H9 (cell line): Measurements from ENCODE around the gene ALDH1A2. TPM values are rescaled to one million over a fixed set of nuclear protein-coding genes. Genes with fewer than 3 reads are reported as not detected.

Source experiments
- DNase-seq: peaks from one replicate; pipeline ENCODE4 v3.0.0-alpha.2; 2017
- H2AFZ ChIP-seq: one replicate; pipeline ENCODE4 v1.6.1; 2013; ENCODE audit warnings: mild to moderate bottlenecking, low read length, control low read depth, moderate library complexity
- H2AK5ac ChIP-seq: 2 replicates; pipeline ENCODE4 v1.6.1; 2013; ENCODE audit warnings: low read length, control low read depth, mixed read lengths; ENCODE audit not compliant: insufficient read length
- H2BK120ac ChIP-seq: one replicate; pipeline ENCODE4 v1.6.1; 2013; ENCODE audit warnings: low read depth, mild to moderate bottlenecking, low read length, control low read depth, inconsistent platforms; ENCODE audit not compliant: poor library complexity, severe bottlenecking
- H2BK12ac ChIP-seq: 2 replicates; pipeline ENCODE4 v1.6.1; 2013; ENCODE audit warnings: low read length, control low read depth, mixed read lengths, low read depth; ENCODE audit not compliant: insufficient read length
- H2BK15ac ChIP-seq: 2 replicates; pipeline ENCODE4 v1.6.1; 2013; ENCODE audit warnings: low read depth, low read length, control low read depth
- H2BK20ac ChIP-seq: one replicate; pipeline ENCODE4 v1.6.1; 2013; ENCODE audit warnings: low read depth, mild to moderate bottlenecking, low read length, control low read depth, inconsistent platforms; ENCODE audit not compliant: poor library complexity, severe bottlenecking
- H2BK5ac ChIP-seq: 2 replicates; pipeline ENCODE4 v1.6.1; 2013; ENCODE audit warnings: low read length, control low read depth, mixed read lengths; ENCODE audit not compliant: insufficient read length
- H3K14ac ChIP-seq: 2 replicates; pipeline ENCODE4 v1.6.1; 2013; ENCODE audit warnings: low read length, control low read depth; ENCODE audit not compliant: insufficient read depth
- H3K18ac ChIP-seq: 2 replicates; pipeline ENCODE4 v1.6.1; 2013; ENCODE audit warnings: low read depth, mild to moderate bottlenecking, mixed read lengths, low read length, control low read depth; ENCODE audit not compliant: insufficient read length
- H3K23ac ChIP-seq: 2 replicates; pipeline ENCODE4 v1.6.1; 2013; ENCODE audit warnings: low read length, control low read depth, mixed read lengths, low read depth; ENCODE audit not compliant: insufficient read length
- H3K23me2 ChIP-seq: 2 replicates; pipeline ENCODE4 v1.6.1; 2013; ENCODE audit warnings: low read depth, mild to moderate bottlenecking, mixed read lengths, low read length, control low read depth; ENCODE audit not compliant: insufficient read length, poor library complexity, severe bottlenecking
- H3K27ac ChIP-seq: 2 replicates; pipeline ENCODE4 v1.5.1; 2013; ENCODE audit warnings: low read length, control low read depth, mixed read lengths, low read depth; ENCODE audit not compliant: insufficient read length
- H3K27me3 ChIP-seq: 2 replicates; pipeline ENCODE4 v1.6.1; 2013; ENCODE audit warnings: low read length, control low read depth, inconsistent platforms; ENCODE audit not compliant: insufficient read depth
- H3K4ac ChIP-seq: 2 replicates; pipeline ENCODE4 v1.6.1; 2013; ENCODE audit warnings: low read depth, mild to moderate bottlenecking, control low read depth, inconsistent platforms, low read length, moderate library complexity
- H3K4me1 ChIP-seq: 2 replicates; pipeline ENCODE4 v1.6.1; 2013; ENCODE audit warnings: low read length, control low read depth, inconsistent platforms; ENCODE audit not compliant: insufficient read depth
- H3K4me2 ChIP-seq: 2 replicates; pipeline ENCODE4 v1.6.1; 2013; ENCODE audit warnings: low read length, control low read depth, mixed read lengths; ENCODE audit not compliant: insufficient read length, insufficient read depth
- H3K56ac ChIP-seq: 2 replicates; pipeline ENCODE4 v1.6.1; 2013; ENCODE audit warnings: low read depth, mild to moderate bottlenecking, mixed read lengths, low read length, control low read depth; ENCODE audit not compliant: insufficient read length
- H3K79me1 ChIP-seq: 2 replicates; pipeline ENCODE4 v1.6.1; 2013; ENCODE audit warnings: low read depth, mild to moderate bottlenecking, moderate library complexity, low read length, control low read depth, inconsistent platforms; ENCODE audit not compliant: insufficient read depth, poor library complexity, severe bottlenecking
- H3K79me2 ChIP-seq: 2 replicates; pipeline ENCODE4 v1.6.1; 2013; ENCODE audit warnings: low read length, control low read depth, inconsistent platforms; ENCODE audit not compliant: insufficient read depth
- H3K9ac ChIP-seq: 2 replicates; pipeline ENCODE4 v1.6.1; 2013; ENCODE audit warnings: low read length, control low read depth, mixed read lengths; ENCODE audit not compliant: insufficient read length; ENCODE audit errors: extremely low read depth
- H3K9me3 ChIP-seq: one replicate; pipeline ENCODE4 v1.6.1; 2013; ENCODE audit warnings: low read depth, low read length, inconsistent platforms; ENCODE audit not compliant: control insufficient read depth
- H3T11ph ChIP-seq: one replicate; pipeline ENCODE4 v1.6.1; 2013; ENCODE audit warnings: mild to moderate bottlenecking, low read length, control low read depth, inconsistent platforms
- H4K20me1 ChIP-seq: one replicate; pipeline ENCODE4 v1.6.1; 2013; ENCODE audit not compliant: control insufficient read depth, insufficient read length, insufficient read depth
- H4K5ac ChIP-seq: 2 replicates; pipeline ENCODE4 v1.6.1; 2013; ENCODE audit warnings: low read depth, mild to moderate bottlenecking, mixed read lengths, low read length, control low read depth; ENCODE audit not compliant: insufficient read length
- H4K8ac ChIP-seq: replicated peaks from 2 replicates; pipeline ENCODE4 v1.6.1; 2013; ENCODE audit warnings: low read length, control low read depth, mixed read lengths, low read depth; ENCODE audit not compliant: insufficient read length
- H4K91ac ChIP-seq: 2 replicates; pipeline ENCODE4 v1.6.1; 2013; ENCODE audit warnings: low read depth, mild to moderate bottlenecking, moderate library complexity, mixed read lengths, low read length, control low read depth; ENCODE audit not compliant: insufficient read length
- H3K27ac Mint-ChIP-seq, 3 experiments: 2 replicates in 2 of 3; 3 replicates in 1 of 3; pipeline ENCODE4 v1.8.0; 2020 to 2021; ENCODE audit warnings: mixed read lengths in 3 of 3, mild to moderate bottlenecking in 1 of 3, moderate library complexity in 1 of 3
- H3K27me3 Mint-ChIP-seq: 2 replicates; pipeline ENCODE4 v1.8.0; 2021; ENCODE audit warnings: low read depth, mild to moderate bottlenecking, moderate library complexity, mixed read lengths
- H3K36me3 Mint-ChIP-seq, 3 experiments: 2 replicates in 2 of 3; 3 replicates in 1 of 3; pipeline ENCODE4 v1.8.0; 2020 to 2021; ENCODE audit warnings: low read depth in 3 of 3, mixed read lengths in 3 of 3; ENCODE audit not compliant: insufficient read depth in 1 of 3
- H3K4me1 Mint-ChIP-seq, 2 experiments: 2 replicates each; pipeline ENCODE4 v1.8.0; 2020; ENCODE audit warnings: mixed read lengths in 2 of 2
- H3K4me3 Mint-ChIP-seq, 2 experiments: 2 replicates in 1 of 2; 3 replicates in 1 of 2; pipeline ENCODE4 v1.8.0; 2020 to 2021; ENCODE audit warnings: mild to moderate bottlenecking in 2 of 2, mixed read lengths in 2 of 2, moderate library complexity in 1 of 2
- H3K9me3 Mint-ChIP-seq, 2 experiments: 2 replicates in 1 of 2; 3 replicates in 1 of 2; pipeline ENCODE4 v1.8.0; 2020; ENCODE audit warnings: mild to moderate bottlenecking in 2 of 2, mixed read lengths in 2 of 2, moderate library complexity in 1 of 2
- total RNA-seq: library from RNA; stranded (reverse); gene quantifications from 2 replicates; pipeline ENCODE4 v1.2.1, GENCODE V29; 2021
- TF ChIP-seq, protein P1 (sequence below): fragments of 200-600 bp; sonication (generic); conservative IDR thresholded peaks from 3 replicates; pipeline ENCODE4 v1.8.0; 2021; ENCODE audit warnings: antibody characterized with exemption, mild to moderate bottlenecking

ALDH1A2 gene
- total RNA-seq, 1 experiment from 2014 or later, result 0.72 TPM

- Mint-ChIP-seq H3K4me3 (no peak overlapping the region; a peak in 1 of 5 replicates), H3K4me1 (peaks cover 4 to 16% of the 10 kb centered on the region in 2 experiments; a peak in 3 of 4 replicates), H3K36me3 (no peaks in the 10 kb centered on the region), H3K27ac (no peak overlapping the region), H3K27me3 (peaks cover 2% of the 10 kb centered on the region; the same call in 1 of the 2 replicates), H3K9me3 (no peaks in the 10 kb centered on the region)
- Histone ChIP-seq H4K20me1 (no peaks in the 10 kb centered on the region), H3K27me3 (no peaks in the 10 kb centered on the region), H3K27ac (no peak overlapping the region), H3K14ac (no peak overlapping the region), H3K23me2 (no peaks in the 10 kb centered on the region), H3K79me1 (no peaks in the 10 kb centered on the region), H3K4me2 (no peak overlapping the region), H4K91ac (no peak overlapping the region), H3K23ac (no peak overlapping the region), H3K9me3 (no peaks in the 10 kb centered on the region), H2BK5ac (no peak overlapping the region), H3K4me1 (no peaks in the 10 kb centered on the region), H4K5ac (no peak overlapping the region), H3K56ac (no peak overlapping the region), H3K9ac (no peak overlapping the region), H3K18ac (no peak overlapping the region), H3K79me2 (no peaks in the 10 kb centered on the region), H2BK15ac (no peak overlapping the region), H3K4ac (no peak overlapping the region), H2BK120ac (no peak overlapping the region), H2AK5ac (no peak overlapping the region), H2BK12ac (no peak overlapping the region), H2BK20ac (no peak overlapping the region), H2AFZ (no peak overlapping the region), H3T11ph (no peak overlapping the region), H4K8ac (no peak overlapping the region)
- TF ChIP-seq, protein P1, sequence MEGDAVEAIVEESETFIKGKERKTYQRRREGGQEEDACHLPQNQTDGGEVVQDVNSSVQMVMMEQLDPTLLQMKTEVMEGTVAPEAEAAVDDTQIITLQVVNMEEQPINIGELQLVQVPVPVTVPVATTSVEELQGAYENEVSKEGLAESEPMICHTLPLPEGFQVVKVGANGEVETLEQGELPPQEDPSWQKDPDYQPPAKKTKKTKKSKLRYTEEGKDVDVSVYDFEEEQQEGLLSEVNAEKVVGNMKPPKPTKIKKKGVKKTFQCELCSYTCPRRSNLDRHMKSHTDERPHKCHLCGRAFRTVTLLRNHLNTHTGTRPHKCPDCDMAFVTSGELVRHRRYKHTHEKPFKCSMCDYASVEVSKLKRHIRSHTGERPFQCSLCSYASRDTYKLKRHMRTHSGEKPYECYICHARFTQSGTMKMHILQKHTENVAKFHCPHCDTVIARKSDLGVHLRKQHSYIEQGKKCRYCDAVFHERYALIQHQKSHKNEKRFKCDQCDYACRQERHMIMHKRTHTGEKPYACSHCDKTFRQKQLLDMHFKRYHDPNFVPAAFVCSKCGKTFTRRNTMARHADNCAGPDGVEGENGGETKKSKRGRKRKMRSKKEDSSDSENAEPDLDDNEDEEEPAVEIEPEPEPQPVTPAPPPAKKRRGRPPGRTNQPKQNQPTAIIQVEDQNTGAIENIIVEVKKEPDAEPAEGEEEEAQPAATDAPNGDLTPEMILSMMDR, result no peak
- no peak for DNase-seq
Measured at GRCh38 chr15:57969996-57970395, 95.5 kb downstream of the ALDH1A2 start.
